WI38 (cell line): ENCODE results near the gene AGAP1.
"Not testable (repeated sequence)": the region's sequence is repeated elsewhere in the genome, so short reads cannot be mapped to it uniquely, and the experiment has no call there.

Experiments used
- H3K4me3 ChIP-seq: 2 replicates; pipeline ENCODE4 v1.5.1; 2011; ENCODE audit warnings: low read depth, mild to moderate bottlenecking, control low read depth, low read length
- CTCF ChIP-seq: IDR thresholded peaks from 2 replicates; pipeline ENCODE4 v1.5.1; 2012; ENCODE audit warnings: low read depth, mild to moderate bottlenecking, control low read depth, low read length

AGAP1 gene

DNA sequence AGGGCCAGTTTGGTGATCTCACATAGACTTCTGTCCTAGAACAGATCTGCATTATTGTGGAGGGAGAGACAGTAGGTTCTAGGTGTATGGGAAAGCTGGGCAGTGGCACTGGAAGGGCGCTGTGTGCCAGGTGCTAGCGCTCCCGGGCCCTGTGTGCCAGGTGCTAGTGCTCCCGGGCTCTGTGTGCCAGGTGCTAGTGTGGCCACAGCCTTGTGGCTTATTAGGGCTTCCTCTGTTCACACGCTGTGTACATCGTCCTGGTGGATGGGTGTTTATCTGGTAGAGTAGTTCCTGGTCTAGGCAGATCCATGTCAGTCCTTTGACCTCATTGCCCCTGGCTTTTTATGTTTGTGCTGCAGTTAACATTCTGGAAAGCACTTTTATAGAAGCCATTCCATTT, 263.4 kb downstream of the AGAP1 start:
- no peak overlapping the region for H3K4me3 ChIP-seq
- TF ChIP-seq CTCF, result no peak

DNA sequence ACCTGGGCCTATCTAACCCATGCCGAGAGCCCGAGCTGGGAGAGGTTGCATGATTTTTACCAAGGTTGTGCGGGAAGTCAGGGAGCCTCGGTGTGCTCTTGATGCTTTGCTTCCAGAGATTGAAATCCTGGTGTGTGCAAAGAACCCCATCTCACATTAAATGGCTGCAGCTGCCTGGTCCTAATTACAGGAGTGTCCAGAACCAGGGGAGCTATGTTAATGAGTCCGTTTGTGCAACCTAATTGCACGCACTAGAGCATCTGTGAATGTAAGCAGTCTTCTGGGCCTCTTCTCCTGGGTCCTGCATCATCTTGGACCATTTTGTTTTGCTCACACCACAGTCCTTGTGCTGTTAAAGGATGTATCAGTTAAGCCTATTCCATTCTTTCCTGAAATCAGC, 263.8 kb downstream of the AGAP1 start:
- no peak overlapping the region for H3K4me3 ChIP-seq
- TF ChIP-seq CTCF, result no peak

- no peak for TF ChIP-seq CTCF
- no peak overlapping the region for H3K4me3 ChIP-seq
These were observed 269.2 kb downstream of the AGAP1 start for GRCh38 chr2:235762832-235763598.

- no peak for TF ChIP-seq CTCF
- no peak overlapping the region for H3K4me3 ChIP-seq
These were observed 270.0 kb downstream of the AGAP1 start for GRCh38 chr2:235763816-235764215.

- H3K4me3 ChIP-seq, result not testable (repeated sequence)
These were observed 270.6 kb downstream of the AGAP1 start for GRCh38 chr2:235764478-235764877.

- no peak for TF ChIP-seq CTCF
- no peak overlapping the region for H3K4me3 ChIP-seq
These were observed 271.5 kb downstream of the AGAP1 start for GRCh38 chr2:235765181-235765820.

GRCh38 chr2:235766278-235766677, 272.4 kb downstream of the AGAP1 start:
- H3K4me3 ChIP-seq, result no peak overlapping the region
- peak; percentile 78 for TF ChIP-seq CTCF
